Astrocyte of the cerebellum (primary cell): ENCODE data around the gene CTNND1.

Experiments
- DNase-seq: peaks from one replicate; pipeline ENCODE4 v3.0.0-alpha.2; 2011; ENCODE audit warnings: low read depth
- H3K4me3 ChIP-seq: 2 replicates; pipeline ENCODE4 v1.5.1; 2011; ENCODE audit warnings: mild to moderate bottlenecking, low read depth, low read length, moderate library complexity
- CTCF ChIP-seq: IDR thresholded peaks from 2 replicates; pipeline ENCODE4 v1.5.1; 2012; ENCODE audit warnings: low read length, low read depth, moderate library complexity, mild to moderate bottlenecking; ENCODE audit errors: missing control alignments
- in situ Hi-C: cut with HindIII; loops from 2 replicates; pipeline ENCODE4 v1.10.0; 2017; ENCODE audit warnings: low sequenced_read_pairs

The CTNND1 gene

GRCh38 chr11:57787920-57788702 is 26.5 kb downstream of the CTNND1 start:
- in situ Hi-C loops = no loop called here
- H3K4me3 ChIP-seq = no peak overlapping the region
- DNase-seq = no peak
- no peak for TF ChIP-seq CTCF

DNA sequence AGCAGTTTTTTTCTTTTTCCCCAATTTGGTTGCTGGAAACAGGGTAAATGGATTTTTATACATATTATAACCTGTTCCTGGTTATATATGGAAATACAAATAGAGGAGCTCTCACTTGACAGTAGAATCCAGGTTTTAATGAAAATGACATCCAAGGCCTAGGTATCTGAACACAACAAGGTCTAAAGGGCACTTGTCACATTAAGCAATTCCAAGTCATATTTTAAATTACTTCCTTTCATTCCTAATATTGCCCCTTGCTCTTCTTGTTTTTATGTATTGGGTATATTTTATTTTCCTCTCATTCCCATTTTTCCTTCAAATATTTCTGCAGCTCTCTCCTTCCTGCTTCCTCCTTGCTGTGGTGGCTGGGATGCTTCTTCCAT is 27.1 kb downstream of the CTNND1 start:
- H3K4me3 ChIP-seq = no peak overlapping the region
- no peak for TF ChIP-seq CTCF
- DNase-seq = no peak
- in situ Hi-C loops = no loop called here

DNA sequence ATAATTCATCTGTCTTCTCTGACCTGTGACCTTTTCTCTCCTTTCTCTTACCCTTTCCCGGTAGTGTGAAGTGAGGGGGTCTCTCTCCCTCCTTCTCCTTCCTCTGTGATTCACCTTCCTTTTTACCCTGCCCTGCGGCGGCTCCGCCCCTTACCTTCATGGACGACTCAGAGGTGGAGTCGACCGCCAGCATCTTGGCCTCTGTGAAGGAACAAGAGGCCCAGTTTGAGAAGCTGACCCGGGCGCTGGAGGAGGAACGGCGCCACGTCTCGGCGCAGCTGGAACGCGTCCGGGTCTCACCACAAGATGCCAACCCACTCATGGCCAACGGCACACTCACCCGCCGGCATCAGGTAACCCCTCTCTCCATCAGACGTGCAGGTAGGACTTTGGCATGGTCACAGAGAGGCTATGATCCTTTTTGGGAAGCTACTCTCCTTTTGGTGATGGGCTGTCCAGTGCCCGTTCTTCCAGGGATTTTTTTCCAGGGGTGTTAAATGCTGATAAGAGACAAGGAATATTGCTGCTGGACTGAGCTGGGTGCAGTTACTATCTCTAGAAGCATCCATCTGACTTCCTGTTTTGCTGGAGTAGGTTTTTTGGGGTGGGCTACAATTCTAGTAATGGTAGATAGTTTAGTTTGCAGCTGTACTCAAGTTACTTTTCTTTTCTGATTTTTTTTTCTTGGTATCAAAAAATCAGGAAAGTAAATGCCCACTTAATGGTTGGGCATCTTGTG is 29.9 kb downstream of the CTNND1 start:
- TF ChIP-seq CTCF = no peak
- H3K4me3 ChIP-seq = no peak overlapping the region
- DNase-seq = no peak
- in situ Hi-C loops = no loop called here

DNA sequence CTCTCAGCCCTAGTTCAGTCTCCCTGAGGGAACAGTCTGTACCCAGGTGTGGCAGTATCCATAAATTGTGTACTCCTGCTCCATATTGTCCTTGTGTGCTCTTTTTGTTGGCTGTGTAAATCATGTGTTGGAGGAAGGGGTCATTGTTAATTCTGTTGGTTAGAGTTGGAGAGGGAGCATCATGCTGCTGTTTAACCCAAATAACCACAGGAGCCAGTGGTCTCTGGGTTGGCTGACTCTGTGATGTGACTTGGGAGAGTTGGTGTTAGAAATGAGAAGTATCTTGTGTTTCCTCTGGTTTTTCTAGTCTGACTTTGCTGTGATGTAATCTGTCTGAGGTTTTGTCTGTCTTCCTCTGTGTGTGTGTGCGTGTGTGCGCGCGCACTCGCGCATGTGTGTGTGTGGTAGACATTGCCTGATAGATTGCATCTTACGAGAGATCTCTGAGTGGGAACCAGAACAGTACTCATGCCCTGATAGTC is 30.5 kb downstream of the CTNND1 start:
- in situ Hi-C loops = no loop called here
- DNase-seq = no peak
- H3K4me3 ChIP-seq = no peak overlapping the region
- no peak for TF ChIP-seq CTCF

DNA sequence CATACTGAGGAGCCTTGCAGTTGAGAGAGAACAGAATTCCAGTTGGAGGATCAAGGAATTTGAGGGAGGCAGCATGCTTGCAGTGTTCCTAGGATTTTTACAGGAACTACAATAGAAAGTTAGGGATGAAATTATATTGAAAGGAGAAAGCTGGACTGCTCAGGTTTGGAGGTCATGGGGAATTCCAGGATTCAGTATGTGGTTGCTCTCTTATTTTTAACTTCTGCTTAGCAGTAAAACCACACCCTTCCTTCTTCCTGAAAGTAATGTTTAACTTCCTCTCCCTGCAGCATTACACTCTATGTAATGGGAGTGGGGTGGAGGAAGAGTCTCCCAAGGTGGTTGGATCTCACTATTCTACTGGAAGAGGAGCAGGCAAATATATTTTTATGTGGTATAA is 31.3 kb downstream of the CTNND1 start:
- H3K4me3 ChIP-seq = no peak overlapping the region
- DNase-seq = no peak
- in situ Hi-C loops = no loop called here
- no peak for TF ChIP-seq CTCF

- no peak for DNase-seq
- in situ Hi-C loops = no loop called here
- H3K4me3 ChIP-seq = no peak overlapping the region
- TF ChIP-seq CTCF = no peak
Observed at GRCh38 chr11:57793351-57794115, 31.9 kb downstream of the CTNND1 start.
